ENCODE measurements around the gene SSTR5.

The SSTR5 gene

GRCh38 chr16:1068451-1068850 is 4.1 kb upstream of the SSTR5 start:
- ATAC-seq (ENCODE audit: insufficient read depth, low read depth): no peak
- H3K27me3 ChIP-seq (ENCODE audit: insufficient read depth, low read length, poor library complexity): no peaks in the 10 kb centered on the region

GRCh38 chr16:1069154-1069553 is 3.4 kb upstream of the SSTR5 start:
- ATAC-seq (ENCODE audit: insufficient read depth, low read depth) (no peak), DNase-seq (no peak)
- H3K79me2 ChIP-seq (ENCODE audit: insufficient read depth, low read length): no peaks in the 10 kb centered on the region
- no peaks in the 10 kb centered on the region for H3K4me1 ChIP-seq (ENCODE audit: insufficient read depth, low read length)
- no peak for TF ChIP-seq EZH2 (IDR thresholded peaks at IDR 0.05; ENCODE audit: borderline replicate concordance, low read depth, low read length, severe bottlenecking)
- H3K36me3 ChIP-seq (ENCODE audit: insufficient read depth, low read length): no peaks in the 10 kb centered on the region
- H3K27ac ChIP-seq (ENCODE audit: low read length): no peak overlapping the region
- H4K20me1 ChIP-seq (ENCODE audit: insufficient read depth, low read length): peaks cover 10% of the 10 kb centered on the region; the same call in 1 of the 2 replicates
- H3K4me2 ChIP-seq (ENCODE audit: insufficient read depth, low read length): no peak overlapping the region
- no peaks in the 10 kb centered on the region for H3K9me3 ChIP-seq (ENCODE audit: insufficient read depth, low read length, severe bottlenecking)
- no peak overlapping the region for H3K9ac ChIP-seq (ENCODE audit: low read depth, low read length)
- H2AFZ ChIP-seq (ENCODE audit: low read depth, low read length): no peak overlapping the region
- no peak overlapping the region for H3K4me3 ChIP-seq (ENCODE audit: low read depth in 1 of 2, low read length in 2 of 2)
- H3K27me3 ChIP-seq (ENCODE audit: insufficient read depth, low read length, poor library complexity): no peaks in the 10 kb centered on the region

More at GRCh38 chr16:1068451-1068850, 4.1 kb upstream of the SSTR5 start:
- H3K9me3 ChIP-seq (ENCODE audit: insufficient read depth, low read length, severe bottlenecking): no peaks in the 10 kb centered on the region
- H3K4me1 ChIP-seq (ENCODE audit: insufficient read depth, low read length): no peaks in the 10 kb centered on the region
- H3K4me3 ChIP-seq (ENCODE audit: low read depth in 1 of 2, low read length in 2 of 2): no peak overlapping the region
- TF ChIP-seq CTCF (IDR thresholded peaks at IDR 0.05; ENCODE audit: borderline replicate concordance, extremely low read depth, low read length, poor library complexity, severe bottlenecking) (no peak), EZH2 (IDR thresholded peaks at IDR 0.05; ENCODE audit: borderline replicate concordance, low read depth, low read length, severe bottlenecking) (no peak)
- no peak overlapping the region for H2AFZ ChIP-seq (ENCODE audit: low read depth, low read length)
- H3K9ac ChIP-seq (ENCODE audit: low read depth, low read length): no peak overlapping the region
- no peak overlapping the region for H3K4me2 ChIP-seq (ENCODE audit: insufficient read depth, low read length)
- H3K36me3 ChIP-seq (ENCODE audit: insufficient read depth, low read length): no peaks in the 10 kb centered on the region
- no peaks in the 10 kb centered on the region for H3K79me2 ChIP-seq (ENCODE audit: insufficient read depth, low read length)
- H4K20me1 ChIP-seq (ENCODE audit: insufficient read depth, low read length): peaks cover 10% of the 10 kb centered on the region; the same call in 1 of the 2 replicates
- H3K27ac ChIP-seq (ENCODE audit: low read length): no peak overlapping the region
- no peak for DNase-seq

DNA sequence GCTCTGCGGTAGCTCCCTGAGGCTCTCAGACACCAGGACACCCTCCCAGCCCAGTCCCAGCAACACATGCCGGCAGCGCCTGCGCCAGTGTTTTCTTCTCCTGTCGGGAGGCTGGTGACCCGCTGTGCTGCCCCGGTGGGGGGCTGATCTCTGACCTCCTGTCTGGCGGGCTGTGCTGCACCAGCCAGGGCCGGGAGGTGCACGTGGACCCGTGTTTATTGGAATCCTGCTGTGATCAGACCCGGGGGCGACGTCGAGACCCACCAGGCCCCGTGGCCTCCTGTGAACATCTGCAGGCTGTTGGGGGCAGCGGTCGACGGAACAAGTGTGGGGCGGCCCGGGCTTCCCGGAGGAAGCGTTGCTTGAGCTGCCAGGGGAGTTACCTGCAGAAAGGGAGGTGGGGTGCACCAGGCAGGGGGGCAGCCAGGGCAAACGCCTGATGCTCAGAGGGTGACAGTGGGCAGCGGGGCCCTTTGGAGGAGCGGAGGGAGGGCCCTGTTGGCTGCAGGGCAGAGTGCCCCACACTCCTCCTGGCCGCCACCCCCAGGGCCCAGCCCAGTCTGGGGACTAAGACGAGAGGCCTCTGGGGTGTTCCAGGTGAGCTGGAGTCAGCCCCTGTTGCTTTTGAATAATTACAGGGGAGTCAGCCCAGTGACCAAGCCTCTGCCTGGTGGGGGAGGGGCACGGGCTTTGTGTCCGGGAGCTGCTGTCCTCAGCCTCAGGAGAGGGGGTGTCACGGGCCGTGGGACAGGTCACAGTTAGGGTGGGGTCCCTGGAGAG is 2.3 kb upstream of the SSTR5 start:
- no peak for TF ChIP-seq CTCF (IDR thresholded peaks at IDR 0.05; ENCODE audit: borderline replicate concordance, extremely low read depth, low read length, poor library complexity, severe bottlenecking)
- no peak for TF ChIP-seq EZH2 (IDR thresholded peaks at IDR 0.05; ENCODE audit: borderline replicate concordance, low read depth, low read length, severe bottlenecking)
- H3K4me2 ChIP-seq (ENCODE audit: insufficient read depth, low read length): no peak overlapping the region
- H3K4me3 ChIP-seq (ENCODE audit: low read depth in 1 of 2, low read length in 2 of 2): no peak overlapping the region
- no peak overlapping the region for H3K27ac ChIP-seq (ENCODE audit: low read length)
- no peaks in the 10 kb centered on the region for H3K4me1 ChIP-seq (ENCODE audit: insufficient read depth, low read length)
- no peak overlapping the region for H3K9ac ChIP-seq (ENCODE audit: low read depth, low read length)
- no peaks in the 10 kb centered on the region for H3K27me3 ChIP-seq (ENCODE audit: insufficient read depth, low read length, poor library complexity)
- no peaks in the 10 kb centered on the region for H3K36me3 ChIP-seq (ENCODE audit: insufficient read depth, low read length)
- no peaks in the 10 kb centered on the region for H3K9me3 ChIP-seq (ENCODE audit: insufficient read depth, low read length, severe bottlenecking)
- DNase-seq (no peak), ATAC-seq (ENCODE audit: insufficient read depth, low read depth) (no peak)
- H2AFZ ChIP-seq (ENCODE audit: low read depth, low read length): no peak overlapping the region
- peaks cover 9% of the 10 kb centered on the region; the same call in 1 of the 2 replicates for H4K20me1 ChIP-seq (ENCODE audit: insufficient read depth, low read length)
- no peaks in the 10 kb centered on the region for H3K79me2 ChIP-seq (ENCODE audit: insufficient read depth, low read length)

- H3K79me2 ChIP-seq (ENCODE audit: insufficient read depth, low read length): no peaks in the 10 kb centered on the region
- ATAC-seq (ENCODE audit: insufficient read depth, low read depth) (no peak), DNase-seq (no peak)
- no peak overlapping the region for H3K9ac ChIP-seq (ENCODE audit: low read depth, low read length)
- no peak overlapping the region for H3K4me2 ChIP-seq (ENCODE audit: insufficient read depth, low read length)
- no peak overlapping the region for H3K4me3 ChIP-seq (ENCODE audit: low read depth in 1 of 2, low read length in 2 of 2)
- no peaks in the 10 kb centered on the region for H3K27me3 ChIP-seq (ENCODE audit: insufficient read depth, low read length, poor library complexity)
- no peak for TF ChIP-seq EZH2 (IDR thresholded peaks at IDR 0.05; ENCODE audit: borderline replicate concordance, low read depth, low read length, severe bottlenecking)
- TF ChIP-seq CTCF (IDR thresholded peaks at IDR 0.05; ENCODE audit: borderline replicate concordance, extremely low read depth, low read length, poor library complexity, severe bottlenecking): no peak
- no peaks in the 10 kb centered on the region for H3K9me3 ChIP-seq (ENCODE audit: insufficient read depth, low read length, severe bottlenecking)
- H3K36me3 ChIP-seq (ENCODE audit: insufficient read depth, low read length): no peaks in the 10 kb centered on the region
- H3K27ac ChIP-seq (ENCODE audit: low read length): no peak overlapping the region
- H4K20me1 ChIP-seq (ENCODE audit: insufficient read depth, low read length): peaks cover 11% of the 10 kb centered on the region; the same call in 1 of the 2 replicates
- no peak overlapping the region for H2AFZ ChIP-seq (ENCODE audit: low read depth, low read length)
- no peaks in the 10 kb centered on the region for H3K4me1 ChIP-seq (ENCODE audit: insufficient read depth, low read length)
Observed at GRCh38 chr16:1070864-1071408, 1.6 kb upstream of the SSTR5 start.

Data from DND-41 (cell line).